ENCODE data around the gene TENM3. TPM values are rescaled to one million over a fixed set of nuclear protein-coding genes. Genes with fewer than 3 reads are reported as not detected.
"Not testable (repeated sequence)": the region's sequence is repeated elsewhere in the genome, so short reads cannot be mapped to it uniquely, and the experiment has no call there.

TENM3 gene
- total RNA-seq, 1 experiment from 2014 or later: 34.8 TPM

DNA sequence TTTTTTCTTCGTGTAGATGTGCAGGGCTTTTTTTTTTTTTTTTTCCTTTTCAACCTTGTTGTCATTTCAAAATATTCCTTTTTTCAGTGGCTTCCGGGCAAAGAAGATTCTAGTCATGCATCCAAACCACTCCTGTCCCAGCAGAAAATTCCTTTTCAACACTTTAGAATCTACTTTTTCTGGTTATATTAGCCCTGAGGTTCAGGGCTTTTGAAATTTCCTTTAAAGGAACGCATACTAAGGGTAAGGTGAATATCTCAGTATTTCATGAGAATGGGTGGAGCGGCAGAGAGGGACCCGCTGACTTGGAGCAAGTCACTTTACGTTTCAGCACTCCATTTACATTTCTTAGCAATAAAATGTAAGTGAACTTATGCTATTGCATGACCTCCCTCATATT, 15.6 kb upstream of the TENM3 start:
- DNase-seq (ENCODE audit: low read depth): no peak

DNA sequence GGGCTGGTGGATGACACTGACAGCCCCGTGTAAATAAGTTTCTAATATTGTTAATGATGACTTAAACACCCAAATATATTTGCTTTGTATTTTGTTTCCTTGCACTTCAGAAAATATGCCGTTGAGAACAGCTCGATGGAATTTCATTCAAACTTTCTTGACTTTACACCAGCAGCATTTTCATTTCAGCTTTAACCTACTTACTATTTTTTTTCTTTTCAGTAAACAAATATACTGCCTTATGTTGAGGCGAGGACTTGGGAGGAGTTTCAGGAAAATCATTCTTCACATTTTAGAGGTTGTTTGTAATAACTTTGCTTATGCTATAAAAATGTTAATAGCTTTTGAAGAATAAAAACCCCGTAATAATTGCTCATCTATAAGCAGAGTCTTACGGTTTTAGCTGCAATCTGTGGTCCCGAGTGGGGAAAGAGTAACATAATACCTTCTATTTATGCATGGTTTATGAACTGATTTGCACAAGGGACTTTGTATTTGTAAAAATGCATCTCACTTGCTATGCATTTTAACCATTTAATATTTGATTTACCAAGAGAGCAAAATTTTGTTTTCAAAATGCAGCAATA, 14.1 kb upstream of the TENM3 start:
- no peak for DNase-seq (ENCODE audit: low read depth)

DNA sequence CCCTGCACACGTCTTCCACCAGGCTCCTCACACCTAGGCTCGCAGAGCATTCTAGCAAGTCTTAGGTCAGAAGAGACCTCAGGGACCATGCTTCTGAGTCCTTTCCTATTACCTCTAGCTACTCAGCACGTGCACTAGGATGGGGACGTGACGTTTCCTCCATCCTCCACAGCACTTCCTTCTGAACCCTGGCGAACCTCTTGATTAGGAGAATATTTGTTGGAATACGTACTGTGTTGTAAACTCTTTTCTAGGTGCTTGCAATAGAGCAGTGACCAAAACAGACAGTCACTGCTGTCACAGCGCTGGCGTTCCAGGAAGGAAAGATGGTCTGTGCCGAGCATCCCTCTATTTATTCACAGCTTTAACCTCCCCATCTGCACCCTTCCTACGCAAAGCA, 12.9 kb upstream of the TENM3 start:
- no peak for DNase-seq (ENCODE audit: low read depth)

DNA sequence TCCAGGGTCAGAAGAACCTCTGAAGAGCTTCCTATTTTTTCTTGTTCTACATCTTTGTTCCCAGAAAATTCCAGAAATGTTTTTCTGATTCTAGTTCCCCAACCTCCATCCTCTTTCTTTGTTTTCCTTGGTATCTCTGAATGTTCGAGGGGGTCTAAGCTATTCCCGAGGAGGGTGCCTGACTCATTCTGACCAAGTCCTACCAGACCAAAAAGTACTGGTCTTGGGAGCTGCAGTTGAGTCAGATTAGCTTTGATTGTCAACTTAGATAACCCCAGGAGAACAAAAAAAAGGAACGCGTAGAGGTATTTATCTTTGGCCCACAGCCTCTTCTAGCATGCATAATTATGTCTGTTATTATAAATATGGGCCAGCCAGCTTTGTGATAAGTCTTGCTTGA, 12.1 kb upstream of the TENM3 start:
- DNase-seq (ENCODE audit: low read depth): peak; percentile 70

DNA sequence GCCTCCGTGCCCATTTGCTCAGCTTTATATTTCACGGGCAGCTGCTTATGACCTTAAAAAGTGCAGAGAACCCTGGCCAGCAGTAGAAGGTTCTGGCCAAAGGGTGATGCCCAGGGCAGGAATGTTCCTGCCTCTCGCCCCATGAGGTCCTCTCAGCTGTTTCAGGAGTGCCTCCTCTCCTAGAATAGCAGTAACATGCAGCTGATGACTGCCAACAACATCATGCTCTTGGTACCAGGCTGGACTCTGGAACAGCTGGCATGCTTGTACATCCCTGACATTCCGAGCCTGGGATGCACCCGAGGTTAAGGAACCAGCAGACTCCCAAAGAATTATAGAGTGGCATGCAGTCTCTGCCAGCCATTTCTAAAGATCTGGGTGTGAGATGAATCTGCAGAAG, 11.7 kb upstream of the TENM3 start:
- peak; percentile 96 for DNase-seq (ENCODE audit: low read depth)

DNA sequence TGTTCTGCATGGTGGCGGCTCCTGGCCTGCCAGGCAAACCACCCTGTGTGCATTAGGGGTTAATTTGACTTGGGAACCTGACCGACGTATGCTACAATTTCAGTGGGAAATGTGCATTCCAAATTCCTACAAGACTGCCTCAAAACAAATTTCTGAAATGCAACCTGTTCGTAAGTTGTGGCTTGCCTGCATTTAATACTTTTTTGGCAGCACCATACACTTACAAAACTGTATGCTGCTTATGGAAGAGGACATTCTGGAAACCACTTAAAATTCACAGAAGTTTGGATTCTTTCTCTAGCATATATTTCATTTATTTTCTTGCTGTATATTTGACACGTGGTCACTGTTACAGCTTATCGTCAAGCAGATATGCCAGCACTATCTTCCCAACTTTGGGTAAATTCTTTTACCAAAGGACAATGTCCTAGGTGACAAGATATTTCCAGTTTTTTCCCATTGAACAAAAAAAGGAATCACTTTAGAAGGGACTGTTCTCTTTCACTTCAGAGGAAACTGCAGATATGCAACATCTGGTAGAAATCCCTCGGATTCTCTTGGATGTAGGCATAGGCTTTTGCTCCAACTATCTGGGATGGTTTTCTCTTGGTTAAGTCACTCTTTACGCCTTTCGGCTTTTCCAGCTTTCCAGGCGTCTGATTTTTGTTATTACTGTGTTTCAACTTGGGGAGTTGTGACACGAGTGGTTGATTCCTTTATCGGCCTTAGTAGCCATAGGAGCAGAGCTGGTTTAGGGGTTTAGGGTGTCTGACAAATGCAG, 9.7 kb upstream of the TENM3 start:
- DNase-seq (ENCODE audit: low read depth): no peak

DNA sequence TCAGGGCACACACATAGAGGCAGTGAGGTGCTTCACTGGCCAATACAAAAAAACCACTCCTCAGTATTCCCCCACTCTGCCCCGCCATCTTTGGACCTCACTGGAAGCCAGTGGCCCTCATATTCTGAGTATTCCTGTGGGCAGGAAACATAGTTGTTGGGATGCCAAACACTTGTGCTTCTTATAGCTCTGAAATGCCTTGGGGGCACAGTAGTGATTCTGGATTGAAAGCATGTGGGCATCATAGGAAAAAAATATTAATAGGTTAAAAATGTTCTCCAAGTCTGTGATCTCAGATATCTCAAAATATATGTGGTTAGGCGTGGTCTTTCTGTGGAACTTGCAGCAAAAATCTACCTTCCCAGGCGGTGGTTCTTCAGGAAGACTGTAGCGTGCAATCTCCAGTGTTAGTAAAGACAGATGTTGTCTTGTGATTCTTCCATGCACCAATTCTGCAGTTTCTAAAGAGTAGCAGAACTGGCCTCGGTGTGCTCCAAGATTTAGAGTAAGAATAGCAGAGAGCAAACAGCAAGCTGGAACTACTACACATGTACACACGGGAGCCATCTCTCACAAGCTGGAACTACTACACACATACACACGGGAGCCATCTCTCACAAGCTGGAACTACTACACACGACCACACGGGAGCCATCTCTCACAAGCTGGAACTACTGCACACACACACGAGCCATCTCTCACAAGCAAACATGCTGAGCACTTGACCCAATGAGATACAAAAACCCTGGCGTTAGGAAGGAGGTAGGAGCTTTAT, 8.0 kb upstream of the TENM3 start:
- no peak for DNase-seq (ENCODE audit: low read depth)

DNA sequence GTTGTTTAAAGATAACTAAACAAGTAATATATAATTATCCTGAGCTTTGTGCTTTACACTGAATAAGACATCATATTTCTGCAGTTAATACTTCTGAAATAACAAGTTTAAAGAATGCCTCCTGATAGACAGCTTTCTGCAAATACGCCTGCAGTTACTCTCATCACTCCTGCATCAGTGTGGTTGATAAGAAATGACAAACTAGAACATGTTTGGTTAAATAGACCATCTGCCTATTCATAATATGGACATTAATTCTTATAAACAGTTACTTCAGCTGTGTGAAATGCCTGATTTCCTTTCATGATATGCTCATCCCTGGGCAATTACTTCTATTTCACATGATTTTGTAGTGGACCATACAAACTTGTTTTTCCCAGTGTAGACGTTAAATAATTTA, 7.0 kb upstream of the TENM3 start:
- DNase-seq (ENCODE audit: low read depth): no peak

DNA sequence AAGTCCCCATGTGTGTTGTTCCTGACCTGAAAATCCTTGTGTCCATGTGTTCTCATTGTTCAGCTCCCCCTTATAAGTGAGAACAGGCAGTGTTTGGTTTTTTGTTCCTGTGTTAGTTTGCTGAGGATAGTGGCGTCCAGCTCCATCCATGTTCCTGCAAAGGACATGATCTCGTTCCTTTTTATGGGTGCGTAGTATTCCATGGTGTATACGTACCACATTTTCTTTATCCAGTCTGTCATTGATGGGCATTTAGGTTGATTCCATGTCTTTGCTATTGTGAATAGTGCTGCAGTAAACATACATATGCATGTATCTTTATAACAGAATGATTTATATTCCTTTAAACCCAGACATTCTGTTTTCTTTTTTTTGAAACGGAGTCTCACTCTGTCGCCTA, 6.2 kb upstream of the TENM3 start:
- not testable (repeated sequence) for DNase-seq (ENCODE audit: low read depth)

DNA sequence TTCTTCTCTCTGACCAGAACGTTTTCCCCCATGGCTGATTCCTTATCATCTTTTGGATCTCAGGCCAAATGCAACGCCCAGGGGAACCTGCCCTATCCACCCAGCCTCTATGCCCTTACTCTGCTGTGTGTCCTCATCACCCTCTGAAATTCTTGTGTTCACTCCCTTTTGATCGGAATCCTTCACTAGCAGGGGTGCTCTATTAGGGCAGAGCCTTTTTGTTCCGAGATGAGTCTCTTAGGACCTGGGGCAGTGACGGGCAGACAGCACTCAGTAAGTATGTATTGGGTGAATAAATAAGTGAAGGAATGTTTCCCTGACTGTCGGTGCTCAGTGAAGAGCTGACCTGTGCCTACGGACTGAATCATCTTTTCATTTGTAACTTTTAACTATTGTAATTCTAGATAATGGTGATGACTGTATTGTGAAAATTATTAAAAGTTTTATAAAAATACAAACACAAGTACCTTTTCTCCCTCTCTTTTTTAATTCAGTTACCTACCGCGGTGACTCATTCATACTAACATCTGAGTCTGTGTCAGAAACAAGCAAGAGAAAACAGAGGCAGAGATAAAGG, 4.8 kb upstream of the TENM3 start:
- DNase-seq (ENCODE audit: low read depth): peak; percentile 9

DNA sequence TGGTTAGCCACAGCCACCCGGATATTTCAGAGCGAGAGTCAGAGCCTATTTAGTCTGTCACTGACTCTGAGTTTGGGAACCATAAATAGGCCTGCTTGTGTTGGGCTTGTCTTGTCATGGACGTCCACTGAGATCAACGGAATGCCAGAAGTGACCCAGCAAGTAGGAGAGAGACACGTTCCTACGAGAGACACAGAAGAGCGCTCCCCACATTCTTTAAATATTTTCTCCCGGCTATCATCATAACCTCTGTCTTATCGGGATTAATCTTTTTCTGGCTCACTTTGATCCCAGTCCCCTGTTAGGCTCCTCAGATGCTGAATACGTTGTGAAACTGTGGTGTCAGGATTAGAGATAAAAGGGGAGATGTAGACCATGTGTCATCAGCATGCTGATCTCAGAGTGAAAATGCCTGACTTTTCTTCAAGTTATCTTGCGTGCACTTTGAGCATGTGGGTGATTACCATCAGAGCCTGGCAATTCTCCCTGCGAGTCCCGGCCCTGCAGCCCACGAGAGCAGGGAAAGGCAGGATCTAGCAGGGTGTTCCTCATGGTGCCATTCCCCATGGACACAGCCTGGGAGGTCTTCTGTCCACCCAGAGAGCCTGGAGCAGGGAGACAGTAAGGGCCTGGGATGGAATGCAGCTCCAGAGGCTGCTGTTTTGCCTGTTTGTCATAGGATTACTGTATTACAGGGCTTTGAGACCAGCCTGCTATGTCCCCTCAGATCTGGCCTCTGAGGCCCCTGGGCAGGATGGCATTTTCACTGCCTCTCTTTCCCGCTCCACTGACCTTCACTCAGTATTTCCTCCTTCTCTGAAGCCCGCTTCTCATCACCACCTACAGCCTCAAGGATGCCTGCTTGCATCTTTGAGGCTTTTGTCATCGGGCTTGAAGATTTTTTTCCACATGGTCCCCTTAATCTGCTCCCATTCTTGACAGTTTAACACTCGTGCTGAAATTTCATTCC, 2.8 kb upstream of the TENM3 start:
- peak; percentile 78 for DNase-seq (ENCODE audit: low read depth)

DNA sequence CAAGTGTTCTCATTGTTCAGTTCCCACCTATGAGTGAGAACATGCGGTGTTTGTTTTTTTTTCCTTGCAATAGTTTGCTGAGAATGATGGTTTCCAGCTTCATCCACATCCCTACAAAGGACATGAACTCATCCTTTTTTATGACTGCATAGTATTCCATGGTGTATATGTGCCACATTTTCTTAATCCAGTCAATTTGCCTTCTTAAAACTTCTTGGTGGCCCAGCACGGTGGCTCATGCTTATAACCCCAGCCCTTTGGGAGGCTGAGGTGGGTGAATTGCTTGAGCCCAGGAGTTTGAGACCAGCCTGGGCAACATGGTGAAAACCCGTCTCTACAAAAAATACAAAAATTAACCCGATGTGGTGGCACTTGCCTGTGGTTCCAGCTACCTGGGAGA, 942 bp upstream of the TENM3 start:
- DNase-seq (ENCODE audit: low read depth): not testable (repeated sequence)

DNA sequence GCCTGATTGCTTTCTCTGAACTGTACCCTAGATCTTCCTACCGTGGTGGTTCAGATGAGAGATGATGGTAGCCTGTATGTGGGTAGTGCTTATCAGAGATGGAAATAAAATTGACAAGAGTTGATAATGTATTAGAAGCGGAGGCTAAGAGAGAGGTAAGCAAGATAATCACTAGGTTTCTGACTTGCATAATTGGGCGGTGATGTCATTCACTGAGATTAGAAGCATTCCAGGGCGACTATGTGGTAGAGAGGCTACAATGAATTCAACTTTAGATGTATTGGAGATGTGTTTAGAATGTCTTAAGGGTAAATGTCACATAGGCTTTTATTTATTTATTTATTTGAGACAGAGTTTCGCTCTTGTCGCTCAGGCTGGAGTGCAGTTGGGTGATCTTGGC, 415 bp upstream of the TENM3 start:
- DNase-seq (ENCODE audit: low read depth): no peak

DNA sequence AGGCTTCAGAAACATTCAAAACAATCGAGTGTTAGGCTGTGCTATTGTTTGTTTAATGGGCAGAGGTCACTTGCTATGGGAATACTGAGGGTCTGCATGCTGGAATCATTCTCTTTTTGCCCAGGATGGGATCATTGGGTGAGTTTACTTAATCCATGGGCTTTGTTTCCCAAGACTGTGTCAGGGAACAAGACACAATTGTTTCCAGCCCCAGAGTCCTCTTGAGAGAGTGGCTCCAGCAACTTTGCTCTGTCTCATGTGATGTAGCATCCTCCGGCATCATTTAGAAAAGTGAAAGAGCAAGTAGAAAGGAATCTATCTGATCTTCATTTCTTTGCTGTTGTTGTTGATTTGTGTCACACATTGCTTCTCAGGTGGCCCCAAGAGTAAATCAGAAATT, 1.8 kb downstream of the TENM3 start:
- DNase-seq (ENCODE audit: low read depth): no peak

DNA sequence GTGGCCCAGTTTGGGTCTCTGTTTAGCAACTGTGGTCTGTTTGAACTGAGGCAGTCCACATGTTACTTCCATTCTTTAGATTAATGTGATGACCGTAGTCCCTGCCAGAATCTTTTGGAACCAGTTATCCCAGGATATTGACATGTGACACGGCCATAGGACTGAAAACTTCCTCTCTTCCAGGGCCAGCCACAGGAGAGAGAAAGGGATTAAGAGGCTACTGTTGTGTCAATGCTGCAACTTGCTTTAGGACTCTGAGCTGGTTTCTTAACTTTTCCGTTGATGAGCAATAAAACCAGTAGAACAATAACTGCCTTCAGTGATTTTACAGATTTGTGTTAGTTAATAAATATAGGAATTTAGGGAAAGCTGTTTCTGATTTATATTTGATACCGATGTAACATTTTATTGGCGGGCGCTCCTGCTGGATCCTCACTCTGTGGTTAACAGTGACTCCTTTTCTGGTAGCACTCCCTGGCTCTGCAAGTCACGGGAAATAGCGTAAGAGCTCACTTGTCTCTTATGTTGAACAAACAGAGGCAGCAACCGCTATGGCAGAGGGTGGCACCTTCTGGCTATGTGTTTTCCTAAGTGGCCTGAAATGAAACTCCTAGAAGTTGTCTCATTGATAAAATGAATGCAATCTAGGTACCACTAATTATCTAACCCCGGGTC, 2.5 kb downstream of the TENM3 start:
- no peak for DNase-seq (ENCODE audit: low read depth)

DNA sequence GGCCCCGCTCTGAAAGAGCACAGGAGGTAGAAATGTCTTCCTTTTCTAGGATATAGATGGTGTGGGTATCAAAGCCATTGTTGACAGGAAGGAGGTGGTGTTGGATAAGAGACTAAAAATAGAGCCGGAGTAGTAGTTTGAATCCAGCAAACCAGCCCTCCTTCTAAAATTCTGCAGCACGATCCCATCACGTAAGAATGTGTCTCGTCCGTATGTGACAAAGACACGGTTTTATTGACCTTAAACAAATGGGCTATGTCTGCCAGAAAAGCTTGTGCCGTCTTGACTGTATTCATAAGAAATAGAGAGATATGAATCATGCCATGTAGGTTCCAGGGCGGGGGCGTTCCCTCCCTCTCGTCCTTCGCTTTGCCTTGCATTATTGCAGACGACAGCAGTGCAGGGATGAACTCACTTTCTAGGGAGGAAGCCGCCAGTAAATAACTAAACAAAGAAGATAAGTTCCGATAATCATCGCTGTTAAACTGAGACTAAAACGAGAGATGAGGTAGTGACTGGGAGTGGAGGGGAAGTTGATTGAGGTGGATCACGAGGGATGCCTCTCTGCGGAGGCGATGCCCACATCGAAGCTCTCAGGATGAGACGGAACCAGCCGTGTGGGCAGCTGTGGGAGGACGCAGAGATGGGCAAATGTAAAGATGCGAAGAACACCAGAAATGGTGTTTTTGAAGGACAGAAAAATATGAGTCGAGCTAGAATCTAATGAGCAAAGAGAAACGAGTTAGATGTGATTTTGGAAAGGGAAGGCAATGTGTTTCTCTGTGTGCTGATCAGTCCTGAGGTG, 3.4 kb downstream of the TENM3 start:
- no peak for DNase-seq (ENCODE audit: low read depth)

DNA sequence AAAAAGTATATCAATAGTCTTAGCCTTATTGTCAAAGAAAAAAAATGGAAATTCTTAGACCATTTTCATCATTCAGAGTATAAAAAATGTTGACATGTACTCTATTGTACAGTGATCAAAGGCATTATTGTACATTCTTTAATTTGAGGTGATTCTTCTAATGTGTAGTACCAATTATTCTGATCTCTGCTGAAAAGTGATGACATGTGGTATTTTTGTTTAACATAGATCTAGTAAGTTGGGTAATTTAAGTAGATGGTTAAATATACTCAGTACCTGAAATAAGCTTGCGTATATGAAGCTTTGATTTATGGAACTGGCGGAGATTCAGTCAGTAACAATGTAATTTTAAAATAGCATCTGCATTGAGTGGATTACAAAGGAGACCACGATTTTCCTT, 5.1 kb downstream of the TENM3 start:
- no peak for DNase-seq (ENCODE audit: low read depth)

DNA sequence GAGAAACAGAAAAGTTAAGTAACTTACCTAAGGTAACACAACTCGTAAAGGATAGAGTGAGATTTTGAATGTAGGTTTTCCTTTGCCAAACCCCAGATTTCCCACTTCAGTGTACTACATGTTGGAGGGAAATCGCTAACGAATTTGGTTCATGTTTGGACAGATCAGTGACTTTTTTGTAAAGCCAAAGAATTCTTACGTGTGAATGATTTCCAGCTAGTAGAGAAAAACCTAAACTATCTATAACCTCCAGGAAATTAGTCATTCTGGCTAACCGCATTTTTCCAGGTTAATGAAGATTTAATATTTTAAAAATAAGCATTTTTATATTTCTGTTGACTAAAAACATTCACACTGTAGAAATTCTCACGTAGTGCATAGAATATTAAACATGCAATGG, 7.2 kb downstream of the TENM3 start:
- DNase-seq (ENCODE audit: low read depth): no peak

DNA sequence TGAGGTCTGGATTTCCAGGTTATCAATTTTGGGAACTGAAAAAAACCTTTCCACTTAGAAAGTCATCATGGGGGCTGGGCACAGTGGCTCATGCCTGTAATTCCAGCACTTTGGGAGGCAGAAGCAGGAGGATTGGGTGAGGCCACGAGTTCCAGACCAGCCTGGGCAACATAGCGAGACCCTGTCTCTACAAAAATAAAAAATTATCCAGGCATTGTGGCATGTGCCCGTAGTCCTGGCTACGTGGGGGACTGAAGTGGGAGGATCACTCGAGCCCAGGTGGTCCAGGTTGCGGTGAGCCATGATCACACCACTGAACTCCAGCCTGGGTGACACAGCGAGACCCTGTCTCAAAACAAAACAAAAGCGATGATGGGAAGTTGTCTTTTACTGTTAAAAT, 7.9 kb downstream of the TENM3 start:
- no peak for DNase-seq (ENCODE audit: low read depth)

DNA sequence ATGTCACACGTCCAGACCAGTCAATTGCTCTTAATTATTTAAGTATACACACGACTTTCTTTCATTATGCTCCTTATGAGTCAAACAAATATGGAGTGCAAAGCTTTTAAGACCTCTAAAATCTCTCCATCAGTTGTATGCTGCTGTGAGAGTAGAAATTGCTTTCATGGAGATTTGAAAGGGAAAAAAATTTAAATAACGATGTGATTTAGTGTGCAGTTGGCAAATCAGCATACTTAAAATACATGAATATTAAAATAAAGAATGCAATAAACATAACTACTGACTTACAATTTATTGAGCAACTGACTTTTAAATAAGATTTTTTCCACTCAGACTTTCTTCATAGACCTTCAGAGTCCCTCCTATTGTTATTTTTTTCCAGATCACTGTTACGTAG, 9.0 kb downstream of the TENM3 start:
- no peak for DNase-seq (ENCODE audit: low read depth)
